ES-I3 (cell line): Measurements from ENCODE around the gene FICD.
"Not testable (repeated sequence)": the region's sequence is repeated elsewhere in the genome, so short reads cannot be mapped to it uniquely, and the experiment has no call there.

Source experiments
- H3K36me3 ChIP-seq: 2 replicates; pipeline ENCODE4 v1.6.1; 2013; ENCODE audit warnings: mild to moderate bottlenecking, low read length, control low read depth, moderate library complexity; ENCODE audit not compliant: insufficient read depth
- H3K4me1 ChIP-seq: 2 replicates; pipeline ENCODE4 v1.6.1; 2013; ENCODE audit warnings: mild to moderate bottlenecking, control low read depth, low read length; ENCODE audit not compliant: insufficient read depth
- H3K9ac ChIP-seq: 2 replicates; pipeline ENCODE4 v1.6.1; 2013; ENCODE audit warnings: low read depth, mild to moderate bottlenecking, low read length, moderate library complexity
- H3K9me3 ChIP-seq: 2 replicates; pipeline ENCODE4 v1.6.1; 2013; ENCODE audit warnings: mild to moderate bottlenecking, low read length, moderate library complexity; ENCODE audit not compliant: control insufficient read depth, insufficient read depth

The FICD gene

GRCh38 chr12:108484845-108485244 is 30.2 kb upstream of the FICD start:
- no peak overlapping the region for H3K9ac ChIP-seq
- H3K4me1 ChIP-seq: peaks cover 15% of the 10 kb centered on the region
- no peaks in the 10 kb centered on the region for H3K9me3 ChIP-seq
- H3K36me3 ChIP-seq: no peaks in the 10 kb centered on the region

GRCh38 chr12:108485371-108485770 is 29.7 kb upstream of the FICD start:
- H3K4me1 ChIP-seq: peaks cover 15% of the 10 kb centered on the region
- H3K9me3 ChIP-seq, H3K36me3 ChIP-seq, H3K9ac ChIP-seq: not testable (repeated sequence)

- peaks cover 15% of the 10 kb centered on the region for H3K4me1 ChIP-seq
Measured at GRCh38 chr12:108487029-108487428, 28.0 kb upstream of the FICD start.

GRCh38 chr12:108491256-108491655 is 23.8 kb upstream of the FICD start:
- Histone ChIP-seq H3K4me1 (no peaks in the 10 kb centered on the region), H3K9me3 (no peaks in the 10 kb centered on the region)

More at GRCh38 chr12:108487029-108487428, 28.0 kb upstream of the FICD start:
- not testable (repeated sequence) for H3K36me3 ChIP-seq, H3K9ac ChIP-seq, H3K9me3 ChIP-seq

GRCh38 chr12:108495054-108495453 is 20.0 kb upstream of the FICD start:
- Histone ChIP-seq H3K9ac (no peak overlapping the region), H3K9me3 (no peaks in the 10 kb centered on the region), H3K36me3 (no peaks in the 10 kb centered on the region), H3K4me1 (no peaks in the 10 kb centered on the region)

More at GRCh38 chr12:108491256-108491655, 23.8 kb upstream of the FICD start:
- Histone ChIP-seq H3K9ac (no peak overlapping the region), H3K36me3 (no peaks in the 10 kb centered on the region)

GRCh38 chr12:108495823-108496579 is 19.1 kb upstream of the FICD start:
- no peaks in the 10 kb centered on the region for H3K9me3 ChIP-seq
- H3K36me3 ChIP-seq: no peaks in the 10 kb centered on the region
- H3K4me1 ChIP-seq: no peaks in the 10 kb centered on the region
- H3K9ac ChIP-seq: no peak overlapping the region

- H3K9ac ChIP-seq: no peak overlapping the region
- peaks cover 4% of the 10 kb centered on the region; the same call in 1 of the 2 replicates for H3K9me3 ChIP-seq
- H3K36me3 ChIP-seq: no peaks in the 10 kb centered on the region
- no peaks in the 10 kb centered on the region for H3K4me1 ChIP-seq
Measured at GRCh38 chr12:108498136-108498535, 16.9 kb upstream of the FICD start.

GRCh38 chr12:108502922-108503321 is 12.2 kb upstream of the FICD start:
- Histone ChIP-seq H3K9me3 (peaks cover 14% of the 10 kb centered on the region), H3K36me3 (no peaks in the 10 kb centered on the region; the same call in 1 of the 2 replicates), H3K4me1 (no peaks in the 10 kb centered on the region), H3K9ac (no peak overlapping the region)

- Histone ChIP-seq H3K9me3 (peaks cover 14% of the 10 kb centered on the region), H3K9ac (no peak overlapping the region), H3K36me3 (no peaks in the 10 kb centered on the region; the same call in 1 of the 2 replicates), H3K4me1 (no peaks in the 10 kb centered on the region)
Measured at GRCh38 chr12:108505129-108505528, 9.9 kb upstream of the FICD start.

GRCh38 chr12:108507971-108508642 is 7.0 kb upstream of the FICD start:
- no peaks in the 10 kb centered on the region; the same call in 1 of the 2 replicates for H3K36me3 ChIP-seq

GRCh38 chr12:108509806-108510205 is 5.3 kb upstream of the FICD start:
- Histone ChIP-seq H3K9me3 (no peaks in the 10 kb centered on the region), H3K4me1 (no peaks in the 10 kb centered on the region; the same call in 1 of the 2 replicates), H3K36me3 (no peaks in the 10 kb centered on the region), H3K9ac (no peak overlapping the region)

More at GRCh38 chr12:108507971-108508642, 7.0 kb upstream of the FICD start:
- Histone ChIP-seq H3K9ac (no peak overlapping the region), H3K9me3 (peaks cover 9% of the 10 kb centered on the region), H3K4me1 (no peaks in the 10 kb centered on the region; the same call in 1 of the 2 replicates)

GRCh38 chr12:108510836-108511235 is 4.2 kb upstream of the FICD start:
- Histone ChIP-seq H3K9ac (no peak overlapping the region), H3K4me1 (no peaks in the 10 kb centered on the region; the same call in 1 of the 2 replicates), H3K9me3 (no peaks in the 10 kb centered on the region), H3K36me3 (no peaks in the 10 kb centered on the region)

GRCh38 chr12:108511633-108512540 is 3.2 kb upstream of the FICD start:
- no peaks in the 10 kb centered on the region; the same call in 1 of the 2 replicates for H3K4me1 ChIP-seq
- peak overlapping the region; percentile 20; the same call in 1 of the 2 replicates for H3K9ac ChIP-seq
- H3K9me3 ChIP-seq: no peaks in the 10 kb centered on the region
- H3K36me3 ChIP-seq: no peaks in the 10 kb centered on the region

GRCh38 chr12:108514468-108514972 is 557 bp upstream of the FICD start:
- H3K36me3 ChIP-seq: peaks cover 5% of the 10 kb centered on the region
- H3K9me3 ChIP-seq: no peaks in the 10 kb centered on the region
- peak overlapping the region; percentile 79; the same call in 1 of the 2 replicates for H3K9ac ChIP-seq
- H3K4me1 ChIP-seq: no peaks in the 10 kb centered on the region; the same call in 1 of the 2 replicates
